Measurements from ENCODE around the gene PLCB2.

The PLCB2 gene

GRCh38 chr15:40323953-40324937 lies 16.5 kb upstream of the PLCB2 start:
- DNase-seq (ENCODE audit: low spot score): no peak

GRCh38 chr15:40323239-40323952 lies 15.7 kb upstream of the PLCB2 start, which contains the start of gene INAFM2:
INAFM2 (plus strand) TSS chr15:40323692; CDS start chr15:40324056, 364 bp downstream.
- peak; percentile 90 for DNase-seq (ENCODE audit: low spot score)

DNA sequence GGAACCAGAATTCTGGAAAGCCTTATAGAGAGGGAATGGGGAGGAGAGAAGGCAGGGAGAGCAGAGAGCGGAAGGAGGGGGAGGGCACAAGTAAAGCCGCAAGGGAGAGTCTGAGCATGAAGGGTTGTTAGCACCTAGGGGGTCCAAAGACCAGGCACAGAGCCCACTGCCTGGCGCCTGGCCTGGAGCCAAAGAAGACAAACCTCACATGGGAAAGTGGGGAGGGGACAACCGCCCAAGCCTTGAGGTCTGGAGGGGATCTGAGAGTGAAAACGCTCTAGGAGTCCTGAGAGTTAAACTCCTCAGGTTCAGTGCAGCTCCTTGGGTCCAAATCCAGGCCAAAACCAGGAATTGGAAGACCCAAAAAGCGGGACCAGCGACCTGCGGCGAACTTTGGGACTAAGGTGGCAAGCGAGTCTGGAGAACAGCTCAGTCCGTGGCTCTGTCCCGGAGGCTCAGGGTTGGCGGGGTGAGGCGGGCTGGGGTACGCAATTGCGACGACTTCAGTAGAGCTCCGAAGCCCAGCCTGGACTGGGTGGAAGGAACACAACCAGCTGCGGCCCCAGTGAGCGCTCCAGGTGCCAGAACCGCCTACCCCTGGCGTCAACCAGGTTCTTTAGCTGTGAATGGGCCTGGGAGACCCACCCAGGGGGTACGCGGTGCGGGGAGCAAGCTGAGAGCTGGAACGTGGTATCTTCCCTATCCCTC lies 14.9 kb upstream of the PLCB2 start:
- DNase-seq (ENCODE audit: low spot score): no peak

DNA sequence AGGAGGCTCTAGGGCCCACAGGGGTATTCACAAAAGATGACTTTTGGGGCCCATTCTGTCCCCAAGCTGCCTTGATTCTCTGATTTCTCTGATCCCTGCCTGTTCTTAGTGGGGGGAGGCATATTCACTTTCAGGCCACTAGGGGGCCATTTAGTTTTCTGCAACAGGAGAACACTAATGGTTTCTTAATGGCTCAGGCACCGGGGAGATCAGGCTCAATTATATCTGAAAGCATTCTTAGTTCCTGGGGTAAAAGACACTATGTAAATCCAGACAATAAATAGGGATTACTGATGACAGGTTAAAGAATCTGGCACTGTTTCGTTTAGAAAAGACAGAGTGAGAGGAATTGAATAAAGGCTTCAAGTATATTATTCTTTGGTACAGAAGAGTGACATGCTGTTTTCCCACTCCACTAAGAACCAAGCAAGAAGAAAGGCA lies 13.2 kb upstream of the PLCB2 start:
- peak; percentile 67 for DNase-seq (ENCODE audit: low spot score)

DNA sequence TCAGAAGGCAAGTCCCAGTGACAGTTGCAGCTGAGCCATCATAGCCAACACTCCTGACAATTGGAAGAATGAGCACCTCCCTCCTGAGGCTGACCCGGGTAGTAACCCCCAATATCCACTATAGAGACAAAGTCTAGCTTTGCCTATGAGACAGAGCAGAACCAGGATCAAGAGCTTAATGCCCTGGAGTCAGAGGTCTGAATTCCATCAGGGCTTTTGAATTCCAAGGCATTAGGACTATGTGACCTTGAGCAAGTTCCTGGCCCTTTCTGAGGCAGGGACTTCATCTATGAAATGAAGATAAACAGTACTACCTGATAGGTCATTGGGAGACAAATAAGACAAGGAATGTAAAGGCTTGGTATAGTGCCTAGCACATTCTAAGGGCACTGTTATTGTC lies 12.7 kb upstream of the PLCB2 start:
- no peak for DNase-seq (ENCODE audit: low spot score)

- DNase-seq (ENCODE audit: low spot score): no peak
These were observed 9.8 kb upstream of the PLCB2 start for GRCh38 chr15:40317580-40317979.

GRCh38 chr15:40316931-40317330 lies 9.2 kb upstream of the PLCB2 start:
- DNase-seq (ENCODE audit: low spot score): no peak

GRCh38 chr15:40314723-40315276 lies 7.1 kb upstream of the PLCB2 start:
- no peak for DNase-seq (ENCODE audit: low spot score)

GRCh38 chr15:40313531-40314398 lies 6.0 kb upstream of the PLCB2 start:
- peak; percentile 39 for DNase-seq (ENCODE audit: low spot score)

- DNase-seq (ENCODE audit: low spot score): no peak
These were observed 4.8 kb upstream of the PLCB2 start for GRCh38 chr15:40312370-40313158.

GRCh38 chr15:40310993-40311392 lies 3.3 kb upstream of the PLCB2 start:
- no peak for DNase-seq (ENCODE audit: low spot score)

DNA sequence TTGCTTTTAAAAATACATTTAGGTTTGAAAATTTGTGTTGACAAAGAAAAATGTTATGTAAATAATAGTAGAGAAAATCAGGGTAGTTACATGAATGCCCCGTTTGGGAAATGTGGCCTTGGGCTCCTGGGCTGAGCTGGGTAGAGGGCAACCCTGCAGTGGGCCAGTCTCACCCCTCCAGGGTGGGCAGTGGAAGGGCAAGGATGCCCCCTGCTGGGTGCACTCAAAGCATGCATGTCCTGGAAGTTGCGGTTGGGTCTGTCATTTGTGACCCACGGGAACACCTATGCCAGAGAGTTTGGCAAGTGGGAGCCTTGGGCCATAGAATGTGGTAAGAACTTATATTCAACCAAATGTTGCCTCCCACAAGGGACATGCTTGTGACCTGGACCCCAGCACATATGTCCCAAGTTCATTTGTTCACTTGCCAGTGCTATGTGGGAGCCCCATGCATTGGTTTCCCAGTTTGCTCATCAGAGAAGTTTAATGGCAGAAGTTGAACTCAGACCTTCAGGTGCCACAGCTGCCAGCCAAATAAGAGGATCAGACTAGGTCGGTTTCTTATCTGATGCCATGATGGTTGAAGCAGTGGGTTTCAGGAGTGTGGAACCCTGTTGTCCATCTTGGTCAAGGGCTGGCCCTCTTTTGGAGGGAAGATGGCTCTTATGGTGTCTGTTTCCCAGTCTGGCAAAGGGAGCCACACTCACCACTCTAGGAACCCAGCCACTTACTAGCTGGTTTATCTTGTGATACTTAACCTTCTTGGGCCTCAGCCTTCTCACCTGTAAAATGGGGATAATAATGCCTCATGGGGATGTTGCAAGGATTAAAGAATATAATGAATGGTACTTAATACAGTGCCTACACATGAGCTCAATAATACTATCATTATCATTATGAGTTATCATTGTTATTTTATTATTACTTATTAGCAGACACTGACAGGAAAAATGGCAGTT lies 2.5 kb upstream of the PLCB2 start:
- DNase-seq (ENCODE audit: low spot score): peak; percentile 29

- no peak for DNase-seq (ENCODE audit: low spot score)
These were observed 1.7 kb upstream of the PLCB2 start for GRCh38 chr15:40309344-40309862.

GRCh38 chr15:40306908-40307307 lies 827 bp downstream of the PLCB2 start:
- DNase-seq (ENCODE audit: low spot score): no peak

DNA sequence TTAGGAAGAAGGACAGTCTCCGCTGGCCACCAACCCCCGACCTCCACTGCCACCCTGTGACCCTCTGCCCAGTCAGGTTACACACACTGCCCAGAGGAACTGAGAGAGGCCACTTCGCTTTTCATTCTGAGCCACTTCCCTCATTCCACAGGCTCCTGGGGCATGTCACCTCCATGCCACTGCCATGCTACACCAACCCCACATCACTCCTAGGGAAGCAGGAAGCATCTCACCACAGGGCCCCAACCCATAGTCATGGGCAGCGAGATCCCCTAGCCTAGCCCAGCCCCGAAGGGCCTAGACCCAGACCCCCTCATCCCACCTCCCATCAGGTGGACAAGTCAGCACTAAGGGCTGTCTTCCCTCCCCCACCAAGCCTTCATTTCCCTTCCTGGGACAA lies 1.4 kb downstream of the PLCB2 start:
- no peak for DNase-seq (ENCODE audit: low spot score)

GRCh38 chr15:40305281-40305680 lies 2.5 kb downstream of the PLCB2 start:
- DNase-seq (ENCODE audit: low spot score): no peak

- no peak for DNase-seq (ENCODE audit: low spot score)
These were observed 4.2 kb downstream of the PLCB2 start for GRCh38 chr15:40303576-40303975.

DNA sequence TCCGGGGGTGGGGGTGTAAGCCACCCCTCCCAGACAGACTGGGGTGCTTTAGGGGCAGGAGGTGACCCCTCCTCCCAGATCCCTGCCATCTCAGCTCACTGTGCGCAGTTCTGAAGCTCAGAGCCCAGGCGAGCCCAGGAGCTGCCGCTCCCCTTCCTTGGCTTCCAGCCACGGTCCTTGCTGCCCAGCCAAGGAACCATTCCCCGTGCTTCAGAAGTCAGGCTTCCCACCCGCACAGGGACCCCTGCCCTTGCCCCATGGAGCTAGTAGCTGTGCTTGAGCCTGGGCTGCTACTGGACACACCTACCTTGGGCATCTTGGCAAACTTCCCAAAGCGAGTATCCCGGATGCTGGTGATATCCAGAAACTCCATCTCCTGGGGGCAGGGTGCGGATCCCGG lies 4.8 kb downstream of the PLCB2 start:
- no peak for DNase-seq (ENCODE audit: low spot score)

Measured in SW480 (cell line).